Immature natural killer cell (primary cell): ENCODE measurements around the gene RNF151. TPM values are rescaled to one million over a fixed set of nuclear protein-coding genes. Genes with fewer than 3 reads are reported as not detected.
"Not testable (repeated sequence)": the region's sequence is repeated elsewhere in the genome, so short reads cannot be mapped to it uniquely, and the experiment has no call there.

Experiments used
- DNase-seq, 3 donors: peaks; one replicate each; pipeline ENCODE4 v3.0.0; 2022; ENCODE audit warnings: mixed read lengths in 1 of 3
- H3K27ac Mint-ChIP-seq, 6 donors: one replicate each; pipeline ENCODE4 v1.8.0; 2020; ENCODE audit warnings: mixed read lengths in 6 of 6, mild to moderate bottlenecking in 5 of 6, inconsistent platforms in 4 of 6, moderate library complexity in 3 of 6
- H3K27me3 Mint-ChIP-seq, 3 donors: one replicate each; pipeline ENCODE4 v1.8.0; 2020 to 2021; ENCODE audit warnings: low read depth in 3 of 3, mild to moderate bottlenecking in 3 of 3, mixed read lengths in 3 of 3, moderate library complexity in 3 of 3, inconsistent platforms in 1 of 3
- H3K36me3 Mint-ChIP-seq, 3 donors: one replicate each; pipeline ENCODE4 v1.8.0; 2020; ENCODE audit warnings: mixed read lengths in 3 of 3, inconsistent platforms in 2 of 3, mild to moderate bottlenecking in 2 of 3
- H3K4me1 Mint-ChIP-seq, 2 donors: one replicate each; pipeline ENCODE4 v1.8.0; 2020; ENCODE audit warnings: inconsistent platforms in 2 of 2, mild to moderate bottlenecking in 2 of 2, mixed read lengths in 2 of 2, moderate library complexity in 1 of 2
- H3K4me3 Mint-ChIP-seq, 5 donors: one replicate each; pipeline ENCODE4 v1.8.0; 2020; ENCODE audit warnings: mild to moderate bottlenecking in 5 of 5, mixed read lengths in 5 of 5, inconsistent platforms in 3 of 5, moderate library complexity in 3 of 5
- H3K9me3 Mint-ChIP-seq, 6 donors: one replicate each; pipeline ENCODE4 v1.8.0; 2020; ENCODE audit warnings: mild to moderate bottlenecking in 6 of 6, mixed read lengths in 6 of 6, inconsistent platforms in 4 of 6, moderate library complexity in 3 of 6
- polyA plus RNA-seq, 3 donors: library from polyadenylated mRNA; unstranded; fragments of 300-500 nt; fragmentation: Illumina TruSeq; gene quantifications; one replicate each; pipeline ENCODE4 v1.2.3, GENCODE V29; 2021

RNF151 gene
- polyA plus RNA-seq, 3 donors from 2014 or later, result not detected

GRCh38 chr16:1929578-1930337 is 36.9 kb upstream of the RNF151 start:
- Mint-ChIP-seq H3K27me3 (peaks cover 1 to 5% (median 2%) of the 10 kb centered on the region in 3 donors), H3K27ac (no peak overlapping the region)
- peak; percentile 92 to 93 (median 93) for DNase-seq

DNA sequence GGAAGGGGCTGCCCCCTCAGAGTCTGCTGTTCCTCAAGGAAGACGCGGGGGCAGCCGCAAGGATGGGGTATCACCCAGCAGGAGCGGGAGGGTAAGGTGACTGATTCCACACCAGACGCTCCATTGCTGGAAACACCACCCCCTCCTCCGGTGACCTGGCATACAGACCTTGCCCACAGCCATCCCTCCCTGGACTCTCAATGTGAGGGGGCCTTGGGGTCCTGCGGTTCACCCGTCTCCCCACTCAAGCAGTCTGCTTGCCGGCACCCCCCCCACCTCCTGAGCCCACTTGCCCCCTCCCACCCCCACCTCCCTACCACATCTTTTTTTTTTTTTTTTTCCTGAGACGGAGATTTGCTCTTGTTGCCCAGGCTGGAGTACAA is 36.3 kb upstream of the RNF151 start:
- no peak for DNase-seq
- Mint-ChIP-seq H3K27me3 (peaks cover 1 to 2% (median 2%) of the 10 kb centered on the region in 3 donors), H3K27ac (no peak overlapping the region), H3K36me3 (no peaks in the 10 kb centered on the region), H3K9me3 (no peaks in the 10 kb centered on the region), H3K4me3 (peak overlapping the region in 2 of 5 donors; percentile 33 to 53), H3K4me1 (peaks cover 3 to 6% of the 10 kb centered on the region in 2 donors)

More at GRCh38 chr16:1929578-1930337, 36.9 kb upstream of the RNF151 start:
- H3K4me3 Mint-ChIP-seq, result peak overlapping the region in 2 of 5 donors; percentile 24 to 41
- H3K36me3 Mint-ChIP-seq, result no peaks in the 10 kb centered on the region
- no peaks in the 10 kb centered on the region for H3K9me3 Mint-ChIP-seq
- H3K4me1 Mint-ChIP-seq, result peaks cover 3 to 6% of the 10 kb centered on the region in 2 donors

- Mint-ChIP-seq H3K27me3 (peaks cover 0 to 2% (median 2%) of the 10 kb centered on the region in 3 donors), H3K4me3 (no peak overlapping the region), H3K9me3 (no peaks in the 10 kb centered on the region), H3K27ac (no peak overlapping the region), H3K4me1 (peaks cover 3 to 6% of the 10 kb centered on the region in 2 donors), H3K36me3 (no peaks in the 10 kb centered on the region)
- no peak for DNase-seq
Measured at GRCh38 chr16:1932050-1933028, 34.3 kb upstream of the RNF151 start.

- H3K27ac Mint-ChIP-seq, result no peak overlapping the region
- peaks cover 0 to 3% (median 2%) of the 10 kb centered on the region in 3 donors for H3K36me3 Mint-ChIP-seq
- no peaks in the 10 kb centered on the region for H3K9me3 Mint-ChIP-seq
- H3K27me3 Mint-ChIP-seq, result peaks cover 0 to 2% (median 2%) of the 10 kb centered on the region in 3 donors
- H3K4me1 Mint-ChIP-seq, result peaks cover 3 to 6% of the 10 kb centered on the region in 2 donors
- H3K4me3 Mint-ChIP-seq, result no peak overlapping the region
- DNase-seq, result no peak
Measured at GRCh38 chr16:1933097-1933661, 33.5 kb upstream of the RNF151 start.

GRCh38 chr16:1936945-1937479 is 29.6 kb upstream of the RNF151 start:
- H3K36me3 Mint-ChIP-seq, result peaks cover 0 to 11% (median 3%) of the 10 kb centered on the region in 3 donors
- H3K4me3 Mint-ChIP-seq, result no peak overlapping the region
- no peak overlapping the region for H3K27ac Mint-ChIP-seq
- no peaks in the 10 kb centered on the region for H3K27me3 Mint-ChIP-seq
- no peak for DNase-seq
- no peaks in the 10 kb centered on the region for H3K9me3 Mint-ChIP-seq
- H3K4me1 Mint-ChIP-seq, result peaks cover 4 to 7% of the 10 kb centered on the region in 2 donors

DNA sequence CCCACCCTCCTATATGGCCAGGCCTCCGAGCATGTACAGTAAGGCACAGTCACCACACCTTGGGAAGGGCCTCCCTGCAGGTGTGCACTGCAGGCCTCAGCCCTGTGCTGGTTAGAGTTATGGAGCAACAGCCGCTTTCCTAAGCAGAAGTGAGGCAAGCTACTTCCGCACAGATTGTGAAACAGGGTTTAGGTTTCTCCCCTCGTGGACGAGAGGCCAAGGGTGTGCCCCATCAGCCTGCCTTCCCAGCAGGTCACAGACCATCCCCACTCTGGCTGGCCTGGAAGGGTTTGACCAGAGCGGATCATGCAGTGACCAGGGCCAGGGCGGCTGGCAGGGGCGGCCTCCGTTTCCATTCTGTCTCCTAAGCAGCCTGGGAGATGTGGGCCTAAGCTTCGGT is 28.3 kb upstream of the RNF151 start:
- H3K36me3 Mint-ChIP-seq, result peaks cover 0 to 11% (median 3%) of the 10 kb centered on the region in 3 donors
- H3K27me3 Mint-ChIP-seq, result peaks cover 0 to 4% (median 0%) of the 10 kb centered on the region in 3 donors
- no peak overlapping the region for H3K27ac Mint-ChIP-seq
- no peak overlapping the region for H3K4me3 Mint-ChIP-seq
- H3K4me1 Mint-ChIP-seq, result peaks cover 10 to 14% of the 10 kb centered on the region in 2 donors
- H3K9me3 Mint-ChIP-seq, result no peaks in the 10 kb centered on the region
- no peak for DNase-seq

GRCh38 chr16:1938910-1939309 is 27.7 kb upstream of the RNF151 start:
- Mint-ChIP-seq H3K36me3 (peaks cover 0 to 11% (median 3%) of the 10 kb centered on the region in 3 donors), H3K4me1 (peaks cover 15 to 18% of the 10 kb centered on the region in 2 donors), H3K4me3 (no peak overlapping the region), H3K9me3 (no peaks in the 10 kb centered on the region), H3K27ac (no peak overlapping the region), H3K27me3 (peaks cover 0 to 4% (median 0%) of the 10 kb centered on the region in 3 donors)
- no peak for DNase-seq

GRCh38 chr16:1939833-1940232 is 26.8 kb upstream of the RNF151 start:
- H3K27ac Mint-ChIP-seq, result not testable (repeated sequence)

GRCh38 chr16:1940273-1941161 is 26.1 kb upstream of the RNF151 start:
- Mint-ChIP-seq H3K9me3 (no peaks in the 10 kb centered on the region), H3K27me3 (peaks cover 0 to 7% (median 0%) of the 10 kb centered on the region in 3 donors), H3K36me3 (peaks cover 0 to 11% (median 3%) of the 10 kb centered on the region in 3 donors), H3K27ac (no peak overlapping the region), H3K4me3 (peak overlapping the region in 1 of 5 donors; percentile 4), H3K4me1 (peaks cover 15 to 24% of the 10 kb centered on the region in 2 donors)
- DNase-seq, result no peak

More at GRCh38 chr16:1939833-1940232, 26.8 kb upstream of the RNF151 start:
- H3K27me3 Mint-ChIP-seq, H3K9me3 Mint-ChIP-seq, H3K4me3 Mint-ChIP-seq, DNase-seq: not testable (repeated sequence)
- peaks cover 15 to 24% of the 10 kb centered on the region in 2 donors for H3K4me1 Mint-ChIP-seq
- H3K36me3 Mint-ChIP-seq, result peaks cover 0 to 11% (median 3%) of the 10 kb centered on the region in 3 donors

GRCh38 chr16:1941162-1942046 is 25.3 kb upstream of the RNF151 start:
- Mint-ChIP-seq H3K27ac (no peak overlapping the region), H3K9me3 (no peaks in the 10 kb centered on the region), H3K27me3 (peaks cover 0 to 7% (median 0%) of the 10 kb centered on the region in 3 donors), H3K4me1 (peaks cover 15 to 24% of the 10 kb centered on the region in 2 donors), H3K4me3 (peak overlapping the region; percentile 78 to 89 (median 87)), H3K36me3 (peaks cover 0 to 11% (median 3%) of the 10 kb centered on the region in 3 donors)
- no peak for DNase-seq

DNA sequence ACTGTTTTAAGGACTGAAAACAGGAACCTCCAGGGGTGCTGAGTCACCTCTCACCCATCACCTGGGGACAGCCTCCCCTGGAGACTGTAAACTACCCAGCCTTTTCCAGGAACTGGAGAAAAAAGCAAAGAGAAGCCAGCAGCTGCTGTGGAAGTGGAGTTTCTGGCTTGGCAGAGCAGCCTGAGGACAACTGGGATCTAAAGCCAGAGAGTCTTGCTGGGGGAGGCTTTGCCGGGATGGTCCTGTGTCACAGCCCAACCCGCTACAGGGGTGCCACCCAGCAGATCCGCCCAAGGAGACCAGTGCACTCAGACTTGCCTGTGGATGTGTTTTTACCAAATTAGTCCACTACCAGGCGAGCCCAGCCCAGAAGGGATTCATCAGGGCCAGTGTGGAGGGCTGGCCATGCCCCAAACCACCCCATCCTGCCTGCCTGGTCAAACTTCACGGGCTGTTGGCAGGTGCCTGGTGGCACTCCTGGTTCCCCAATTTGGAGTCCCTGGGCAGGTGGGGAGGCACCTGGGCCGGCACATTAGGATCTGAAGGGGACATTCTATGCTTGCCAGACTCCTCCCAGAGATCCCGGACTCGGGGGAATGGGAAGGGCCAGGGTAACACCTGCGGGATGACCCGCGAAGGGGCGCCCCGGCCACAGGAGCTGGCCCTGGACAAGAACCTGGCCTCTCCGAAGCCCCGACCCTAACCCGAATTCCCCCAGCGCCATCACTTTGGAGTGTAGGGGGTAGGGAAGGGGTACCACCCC is 24.4 kb upstream of the RNF151 start:
- Mint-ChIP-seq H3K27me3 (peaks cover 0 to 7% (median under 1%) of the 10 kb centered on the region in 3 donors), H3K36me3 (peaks cover 0 to 11% (median 3%) of the 10 kb centered on the region in 3 donors), H3K4me3 (peak overlapping the region; percentile 78 to 89 (median 87)), H3K4me1 (peaks cover 15 to 24% of the 10 kb centered on the region in 2 donors), H3K27ac (peak overlapping the region in 3 of 6 donors; percentile 50 to 83 (median 62)), H3K9me3 (no peaks in the 10 kb centered on the region)
- no peak for DNase-seq
